ENCODE results near the gene ITGAD. TPM values are rescaled to one million over a fixed set of nuclear protein-coding genes. Genes with fewer than 3 reads are reported as not detected.
A peak's percentile ranks its signal among the peaks of the same experiment; 100 is the strongest.
"Not testable (repeated sequence)": the region's sequence is repeated elsewhere in the genome, so short reads cannot be mapped to it uniquely, and the experiment has no call there.

ITGAD gene
- total RNA-seq, 3 donors from 2014 or later, result 0.16 to 0.44 TPM; not detected in 1

GRCh38 chr16:31439519-31439918 lies 46.4 kb downstream of the ITGAD start:
- no peak overlapping the region for H3K4me3 ChIP-seq
- no peaks in the 10 kb centered on the region for H3K9me3 ChIP-seq
- no peak for DNase-seq (ENCODE audit: low spot score in 2 of 2)
- no peak for TF ChIP-seq POLR2AphosphoS5 (IDR thresholded peaks at IDR 0.05)
- no peak for TF ChIP-seq POLR2A (IDR thresholded peaks at IDR 0.05)
- TF ChIP-seq CTCF (IDR thresholded peaks at IDR 0.05), result no peak
- H3K27me3 ChIP-seq, result no peaks in the 10 kb centered on the region
- no peaks in the 10 kb centered on the region for H3K4me1 ChIP-seq
- intact Hi-C loops (cut with DNase I; ENCODE audit: low total_unique reads), result no loop called here
- no peaks in the 10 kb centered on the region for H3K36me3 ChIP-seq
- no peak overlapping the region for H3K27ac ChIP-seq

- intact Hi-C loops (cut with DNase I; ENCODE audit: low total_unique reads), result loop anchor here (10.0 kb wide), 1 partner anchor 446 kb away; no protein-coding TSS in a partner anchor
- H3K9me3 ChIP-seq, result no peaks in the 10 kb centered on the region
- H3K4me1 ChIP-seq, result no peaks in the 10 kb centered on the region
- peak overlapping the region in 1 of 2 donors; percentile 10 for H3K27ac ChIP-seq
- no peak overlapping the region for H3K4me3 ChIP-seq
- no peaks in the 10 kb centered on the region for H3K27me3 ChIP-seq
- no peaks in the 10 kb centered on the region for H3K36me3 ChIP-seq
- TF ChIP-seq POLR2A (IDR thresholded peaks at IDR 0.05) (no peak), POLR2AphosphoS5 (IDR thresholded peaks at IDR 0.05) (no peak), CTCF (IDR thresholded peaks at IDR 0.05) (no peak)
- DNase-seq (ENCODE audit: low spot score in 2 of 2), result no peak
Measured at GRCh38 chr16:31440516-31441184, 47.5 kb downstream of the ITGAD start.

GRCh38 chr16:31441956-31442355 lies 48.8 kb downstream of the ITGAD start:
- TF ChIP-seq POLR2A (IDR thresholded peaks at IDR 0.05) (no peak), POLR2AphosphoS5 (IDR thresholded peaks at IDR 0.05) (no peak), CTCF (IDR thresholded peaks at IDR 0.05) (no peak)
- no peaks in the 10 kb centered on the region for H3K36me3 ChIP-seq
- peak overlapping the region; percentile 85 to 95 for H3K27ac ChIP-seq
- no peak for DNase-seq (ENCODE audit: low spot score in 2 of 2)
- no peaks in the 10 kb centered on the region for H3K4me1 ChIP-seq
- H3K9me3 ChIP-seq, result no peaks in the 10 kb centered on the region
- H3K4me3 ChIP-seq, result peak overlapping the region; percentile 60 to 81 (median 69)
- intact Hi-C loops (cut with DNase I; ENCODE audit: low total_unique reads), result loop anchor here (10.0 kb wide), 1 partner anchor 447 kb away; no protein-coding TSS in a partner anchor
- H3K27me3 ChIP-seq, result no peaks in the 10 kb centered on the region

- not testable (repeated sequence) for H3K36me3 ChIP-seq; H3K27me3 ChIP-seq; H3K9me3 ChIP-seq; H3K4me3 ChIP-seq; H3K4me1 ChIP-seq; DNase-seq (ENCODE audit: low spot score in 2 of 2); H3K27ac ChIP-seq
- intact Hi-C loops (cut with DNase I; ENCODE audit: low total_unique reads), result loop anchor here (10.0 kb wide), 1 partner anchor 451 kb away; no protein-coding TSS in a partner anchor
Measured at GRCh38 chr16:31445931-31446330, 52.8 kb downstream of the ITGAD start.

- DNase-seq (ENCODE audit: low spot score in 2 of 2), result no peak
- peak overlapping the region; percentile 22 to 61 for H3K27ac ChIP-seq
- no peaks in the 10 kb centered on the region for H3K27me3 ChIP-seq
- H3K36me3 ChIP-seq, result no peaks in the 10 kb centered on the region
- intact Hi-C loops (cut with DNase I; ENCODE audit: low total_unique reads), result no loop called here
- TF ChIP-seq CTCF (IDR thresholded peaks at IDR 0.05) (no peak), POLR2AphosphoS5 (IDR thresholded peaks at IDR 0.05) (no peak), POLR2A (IDR thresholded peaks at IDR 0.05) (no peak)
- peaks cover 0 to 16% of the 10 kb centered on the region in 2 donors for H3K4me1 ChIP-seq
- no peaks in the 10 kb centered on the region for H3K9me3 ChIP-seq
- H3K4me3 ChIP-seq, result no peak overlapping the region
Measured at GRCh38 chr16:31451201-31451600, 58.1 kb downstream of the ITGAD start.

Data from breast epithelium (tissue), 4 donors.